Measurements from ENCODE around the gene ANKRD28. TPM values are rescaled to one million over a fixed set of nuclear protein-coding genes. Genes with fewer than 3 reads are reported as not detected.

Gene ANKRD28
- total RNA-seq, 1 experiment from 2014 or later, result 28.8 TPM

- no peak for DNase-seq
- Histone ChIP-seq H3K27ac (peak overlapping the region; percentile 89), H3K4me3 (no peak overlapping the region)
These were observed 152.5 kb downstream of the ANKRD28 start for GRCh38 chr3:15645246-15645645.

GRCh38 chr3:15638891-15639262, 158.9 kb downstream of the ANKRD28 start:
- no peak overlapping the region for H3K27ac ChIP-seq
- H3K27me3 ChIP-seq, result no peaks in the 10 kb centered on the region
- H3K4me1 ChIP-seq, result peaks cover 42% of the 10 kb centered on the region
- no peaks in the 10 kb centered on the region for H3K9me3 ChIP-seq (replicated peaks)
- H3K4me3 ChIP-seq, result no peak overlapping the region
- no peak for DNase-seq
- no peaks in the 10 kb centered on the region for H3K36me3 ChIP-seq

More at GRCh38 chr3:15645246-15645645, 152.5 kb downstream of the ANKRD28 start:
- H3K27me3 ChIP-seq, result no peaks in the 10 kb centered on the region
- no peaks in the 10 kb centered on the region for H3K36me3 ChIP-seq
- H3K9me3 ChIP-seq (replicated peaks), result no peaks in the 10 kb centered on the region
- peaks cover 35% of the 10 kb centered on the region for H3K4me1 ChIP-seq

GRCh38 chr3:15638193-15638890, 159.4 kb downstream of the ANKRD28 start:
- peaks cover 48% of the 10 kb centered on the region for H3K4me1 ChIP-seq
- H3K27ac ChIP-seq, result no peak overlapping the region
- H3K4me3 ChIP-seq, result no peak overlapping the region
- H3K9me3 ChIP-seq (replicated peaks), result no peaks in the 10 kb centered on the region
- H3K36me3 ChIP-seq, result no peaks in the 10 kb centered on the region
- DNase-seq, result no peak
- H3K27me3 ChIP-seq, result no peaks in the 10 kb centered on the region

- peak; percentile 19 to 49 for DNase-seq
These were observed 160.4 kb downstream of the ANKRD28 start for GRCh38 chr3:15637131-15637951.

GRCh38 chr3:15636028-15636709, 161.6 kb downstream of the ANKRD28 start:
- Histone ChIP-seq H3K4me1 (peaks cover 62% of the 10 kb centered on the region), H3K27me3 (no peaks in the 10 kb centered on the region), H3K4me3 (peak overlapping the region; percentile 41), H3K27ac (peak overlapping the region; percentile 97), H3K9me3 (replicated peaks) (no peaks in the 10 kb centered on the region), H3K36me3 (no peaks in the 10 kb centered on the region)
- DNase-seq, result peak; percentile 62 to 74

More at GRCh38 chr3:15637131-15637951, 160.4 kb downstream of the ANKRD28 start:
- Histone ChIP-seq H3K27ac (peak overlapping the region; percentile 97), H3K9me3 (replicated peaks) (no peaks in the 10 kb centered on the region), H3K36me3 (no peaks in the 10 kb centered on the region), H3K27me3 (no peaks in the 10 kb centered on the region), H3K4me1 (peaks cover 56% of the 10 kb centered on the region), H3K4me3 (no peak overlapping the region)

GRCh38 chr3:15635121-15635661, 162.6 kb downstream of the ANKRD28 start:
- peak; percentile 87 to 90 for DNase-seq
- Histone ChIP-seq H3K27me3 (no peaks in the 10 kb centered on the region), H3K4me3 (peak overlapping the region; percentile 41), H3K9me3 (replicated peaks) (no peaks in the 10 kb centered on the region), H3K4me1 (peaks cover 71% of the 10 kb centered on the region), H3K27ac (peak overlapping the region; percentile 97), H3K36me3 (no peaks in the 10 kb centered on the region)

- Histone ChIP-seq H3K27me3 (no peaks in the 10 kb centered on the region), H3K9me3 (replicated peaks) (no peaks in the 10 kb centered on the region), H3K4me1 (peaks cover 73% of the 10 kb centered on the region), H3K36me3 (no peaks in the 10 kb centered on the region), H3K27ac (peak overlapping the region; percentile 97), H3K4me3 (peak overlapping the region; percentile 5)
- no peak for DNase-seq
These were observed 163.1 kb downstream of the ANKRD28 start for GRCh38 chr3:15634671-15635070.

GRCh38 chr3:15633766-15634598, 163.8 kb downstream of the ANKRD28 start:
- Histone ChIP-seq H3K27ac (peak overlapping the region; percentile 97), H3K27me3 (no peaks in the 10 kb centered on the region), H3K9me3 (replicated peaks) (no peaks in the 10 kb centered on the region), H3K36me3 (no peaks in the 10 kb centered on the region), H3K4me3 (no peak overlapping the region), H3K4me1 (peaks cover 73% of the 10 kb centered on the region)
- DNase-seq, result peak; percentile 76 to 77

- Histone ChIP-seq H3K27ac (peak overlapping the region; percentile 97), H3K4me1 (peaks cover 66% of the 10 kb centered on the region), H3K36me3 (no peaks in the 10 kb centered on the region), H3K9me3 (replicated peaks) (no peaks in the 10 kb centered on the region), H3K4me3 (no peak overlapping the region), H3K27me3 (no peaks in the 10 kb centered on the region)
- no peak for DNase-seq
These were observed 164.6 kb downstream of the ANKRD28 start for GRCh38 chr3:15633159-15633558.

GRCh38 chr3:15632212-15632580, 165.6 kb downstream of the ANKRD28 start:
- no peak overlapping the region for H3K27ac ChIP-seq
- no peak overlapping the region for H3K4me3 ChIP-seq
- no peaks in the 10 kb centered on the region for H3K9me3 ChIP-seq (replicated peaks)
- no peaks in the 10 kb centered on the region for H3K36me3 ChIP-seq
- peaks cover 58% of the 10 kb centered on the region for H3K4me1 ChIP-seq
- no peak for DNase-seq
- no peaks in the 10 kb centered on the region for H3K27me3 ChIP-seq

- DNase-seq, result no peak
- H3K27me3 ChIP-seq, result no peaks in the 10 kb centered on the region
- peak overlapping the region; percentile 44 for H3K27ac ChIP-seq
- no peaks in the 10 kb centered on the region for H3K36me3 ChIP-seq
- no peaks in the 10 kb centered on the region for H3K9me3 ChIP-seq (replicated peaks)
- no peak overlapping the region for H3K4me3 ChIP-seq
- H3K4me1 ChIP-seq, result peaks cover 53% of the 10 kb centered on the region
These were observed 166.2 kb downstream of the ANKRD28 start for GRCh38 chr3:15631426-15632211.

- H3K4me1 ChIP-seq, result peaks cover 46% of the 10 kb centered on the region
- peak; percentile 19 to 60 for DNase-seq
These were observed 167.0 kb downstream of the ANKRD28 start for GRCh38 chr3:15630646-15631350.

More at GRCh38 chr3:15630646-15631350, 167.0 kb downstream of the ANKRD28 start:
- Histone ChIP-seq H3K4me3 (peak overlapping the region; percentile 36), H3K36me3 (no peaks in the 10 kb centered on the region), H3K27ac (peak overlapping the region; percentile 44), H3K9me3 (replicated peaks) (no peaks in the 10 kb centered on the region), H3K27me3 (no peaks in the 10 kb centered on the region)
